H1 (cell line): ENCODE results near the gene TDRD12. TPM values are rescaled to one million over a fixed set of nuclear protein-coding genes. Genes with fewer than 3 reads are reported as not detected.

Source experiments
- CTCF ChIA-PET: fragments of 300-600 bp; sonication (Branson Sonifier 250); formaldehyde crosslinking; loops from one replicate; lab custom pipeline; 2021; ENCODE audit not compliant: partially characterized antibody; lab: Charles Lee
- POLR2A ChIA-PET: fragments of 300-600 bp; sonication (Branson Sonifier 250); formaldehyde crosslinking; loops from one replicate; lab custom pipeline; 2021; ENCODE audit warnings: inconsistent platforms; ENCODE audit not compliant: partially characterized antibody; lab: Charles Lee
- DNase-seq, 2 experiments: peaks; one replicate each; pipeline versions ENCODE4 v3.0.0 to v3.0.0-alpha.2; 2010 to 2022; ENCODE audit warnings: low spot score in 2 of 2, low read depth in 1 of 2, mixed read lengths in 1 of 2
- FAIRE-seq: peaks from 2 replicates; lab custom pipeline; 2011; peaks lifted over from hg19 to GRCh38; lab: Jason Lieb, UNC
- H2AFZ ChIP-seq: 2 replicates; pipeline ENCODE4 v1.8.1; 2012; ENCODE audit warnings: low read length, inconsistent platforms
- H2AK5ac ChIP-seq: 2 replicates; pipeline ENCODE4 v1.6.1; 2013; ENCODE audit warnings: low read depth, low read length
- H2BK120ac ChIP-seq: replicated peaks from 2 replicates; pipeline ENCODE3; 2013; ENCODE audit warnings: low read depth, low read length, inconsistent platforms
- H2BK12ac ChIP-seq: 2 replicates; pipeline ENCODE4 v1.6.1; 2013; ENCODE audit warnings: low read depth, low read length
- H2BK15ac ChIP-seq: 2 replicates; pipeline ENCODE4 v1.6.1; 2013; ENCODE audit warnings: low read length
- H2BK20ac ChIP-seq: 2 replicates; pipeline ENCODE4 v1.6.1; 2013; ENCODE audit warnings: low read length
- H2BK5ac ChIP-seq: 2 replicates; pipeline ENCODE4 v1.6.1; 2013; ENCODE audit warnings: low read depth, low read length
- H3K14ac ChIP-seq: 2 replicates; pipeline ENCODE4 v1.6.1; 2013; ENCODE audit warnings: inconsistent platforms; ENCODE audit not compliant: insufficient read length
- H3K18ac ChIP-seq: 2 replicates; pipeline ENCODE4 v1.6.1; 2013; ENCODE audit warnings: low read length; ENCODE audit errors: extremely low read depth
- H3K23ac ChIP-seq: 2 replicates; pipeline ENCODE4 v1.6.1; 2013; ENCODE audit warnings: inconsistent platforms; ENCODE audit not compliant: insufficient read length
- H3K23me2 ChIP-seq: 2 replicates; pipeline ENCODE4 v1.6.1; 2013; ENCODE audit warnings: low read depth, low read length
- H3K27ac ChIP-seq: 2 replicates; pipeline ENCODE4 v1.6.1; 2011; ENCODE audit warnings: low read depth, low read length, inconsistent platforms
- H3K27me3 ChIP-seq, 4 experiments: replicated peaks in 1 of 4; 1 replicate in 1 of 4; 2 replicates in 3 of 4; pipeline versions ENCODE4 v1.6.1 to v1.8.1; 2011 to 2013; ENCODE audit warnings: low read length in 3 of 4, mild to moderate bottlenecking in 3 of 4, inconsistent platforms in 2 of 4, mixed read lengths in 2 of 4, moderate library complexity in 1 of 4; ENCODE audit not compliant: control insufficient read depth in 3 of 4, insufficient read depth in 3 of 4; ENCODE audit errors: extremely low read depth in 1 of 4
- H3K36me3 ChIP-seq, 4 experiments: 2 replicates each; pipeline versions ENCODE4 v1.6.1 to v1.8.1; 2011 to 2013; ENCODE audit warnings: mild to moderate bottlenecking in 4 of 4, low read length in 3 of 4, moderate library complexity in 2 of 4, control low read depth in 1 of 4, inconsistent platforms in 1 of 4; ENCODE audit not compliant: insufficient read depth in 4 of 4, control insufficient read depth in 2 of 4
- H3K4ac ChIP-seq: replicated peaks from 2 replicates; pipeline ENCODE3; 2013; ENCODE audit warnings: low read length, low read depth, mixed read lengths, inconsistent platforms; ENCODE audit not compliant: insufficient read length
- H3K4me1 ChIP-seq, 4 experiments: replicated peaks in 1 of 4; 1 replicate in 1 of 4; 2 replicates in 3 of 4; pipeline versions ENCODE4 v1.6.1 to v1.8.1; 2011 to 2013; ENCODE audit warnings: low read length in 3 of 4, inconsistent platforms in 2 of 4, mixed read lengths in 1 of 4; ENCODE audit not compliant: insufficient read depth in 4 of 4, control insufficient read depth in 3 of 4
- H3K4me2 ChIP-seq, 2 experiments: 2 replicates each; pipeline versions ENCODE4 v1.6.1 to v1.8.1; 2011 to 2013; ENCODE audit warnings: low read depth in 2 of 2, low read length in 2 of 2, control low read depth in 1 of 2, inconsistent platforms in 1 of 2, mild to moderate bottlenecking in 1 of 2; ENCODE audit not compliant: insufficient read depth in 1 of 2
- H3K4me3 ChIP-seq, 4 experiments: fragments of 200-600, 300-600 bp in 1 of 4; sonication (generic), shearing (Covaris generic), sonication (Bioruptor Twin) in 1 of 4; 2 replicates each; pipeline versions ENCODE4 v1.5.1 to v1.8.1; 2011 to 2016; ENCODE audit warnings: low read length in 4 of 4, low read depth in 3 of 4, control low read depth in 2 of 4, inconsistent platforms in 2 of 4, mild to moderate bottlenecking in 2 of 4, mixed read lengths in 1 of 4, moderate library complexity in 1 of 4; ENCODE audit not compliant: insufficient read depth in 2 of 4; ENCODE audit errors: extremely low read depth in 1 of 4
- H3K56ac ChIP-seq: replicated peaks from 2 replicates; pipeline ENCODE3; 2013; ENCODE audit warnings: low read depth, mild to moderate bottlenecking, mixed read lengths, low read length, inconsistent platforms; ENCODE audit not compliant: insufficient read length
- H3K79me1 ChIP-seq: 2 replicates; pipeline ENCODE4 v1.6.1; 2013; ENCODE audit warnings: low read depth, low read length, control low read depth
- H3K79me2 ChIP-seq, 2 experiments: 2 replicates each; pipeline versions ENCODE4 v1.6.1 to v1.8.1; 2012 to 2013; ENCODE audit warnings: low read length in 2 of 2, mild to moderate bottlenecking in 2 of 2, inconsistent platforms in 1 of 2; ENCODE audit not compliant: insufficient read depth in 2 of 2, control insufficient read depth in 1 of 2
- H3K9ac ChIP-seq, 4 experiments: replicated peaks in 1 of 4; 1 replicate in 1 of 4; 2 replicates in 3 of 4; pipeline versions ENCODE4 v1.6.1 to v1.8.1; 2011 to 2013; ENCODE audit warnings: low read depth in 3 of 4, low read length in 3 of 4, control low read depth in 2 of 4, mild to moderate bottlenecking in 2 of 4, moderate library complexity in 2 of 4, inconsistent platforms in 1 of 4; ENCODE audit errors: extremely low read depth in 1 of 4
- H3K9me3 ChIP-seq, 2 experiments: 2 replicates each; pipeline versions ENCODE4 v1.6.1 to v1.8.1; 2012 to 2013; ENCODE audit warnings: mild to moderate bottlenecking in 2 of 2, moderate library complexity in 2 of 2, control low read depth in 1 of 2, inconsistent platforms in 1 of 2, low read depth in 1 of 2, low read length in 1 of 2, mixed read lengths in 1 of 2; ENCODE audit not compliant: insufficient read depth in 2 of 2
- H4K20me1 ChIP-seq, 2 experiments: replicated peaks in 1 of 2; 2 replicates each; pipeline versions ENCODE3 to v1.8.1; 2011 to 2013; ENCODE audit warnings: inconsistent platforms in 2 of 2, low read length in 2 of 2, mild to moderate bottlenecking in 1 of 2; ENCODE audit not compliant: insufficient read depth in 2 of 2, control insufficient read depth in 1 of 2
- H4K5ac ChIP-seq: 2 replicates; pipeline ENCODE4 v1.6.1; 2013; ENCODE audit warnings: low read length, low read depth, mixed read lengths, inconsistent platforms; ENCODE audit not compliant: insufficient read length
- H4K8ac ChIP-seq: 2 replicates; pipeline ENCODE4 v1.8.0; 2013; ENCODE audit warnings: mild to moderate bottlenecking, moderate library complexity, low read length, inconsistent platforms; ENCODE audit not compliant: insufficient read depth; ENCODE audit errors: extremely low read depth
- H4K91ac ChIP-seq: replicated peaks from 2 replicates; pipeline ENCODE3; 2013; ENCODE audit warnings: low read length, mixed read lengths, inconsistent platforms; ENCODE audit not compliant: insufficient read length
- ASH2L ChIP-seq: fragments of 200-600, 300-600 bp; sonication (generic); IDR thresholded peaks from one replicate; pipeline ENCODE4 v1.7.1; 2017; ENCODE audit warnings: low read length
- CEBPB ChIP-seq: IDR thresholded peaks from 2 replicates; pipeline ENCODE4 v1.6.1; 2012; ENCODE audit warnings: low read depth, low read length
- CHD1 ChIP-seq: IDR thresholded peaks from 2 replicates; pipeline ENCODE4 v1.6.1; 2012; ENCODE audit warnings: low read depth, low read length, improper control_type of control experiment
- CTCF ChIP-seq, 3 experiments: IDR thresholded peaks; 1 replicate in 2 of 3; 2 replicates in 1 of 3; pipeline versions ENCODE4 v1.5.1 to v1.6.1; 2011; ENCODE audit warnings: low read length in 3 of 3, mild to moderate bottlenecking in 3 of 3, inconsistent platforms in 2 of 3, low read depth in 1 of 3, moderate library complexity in 1 of 3; ENCODE audit not compliant: insufficient read depth in 1 of 3; ENCODE audit errors: control extremely low read depth in 1 of 3
- EGR1 ChIP-seq: IDR thresholded peaks from 2 replicates; pipeline ENCODE4 v1.6.1; 2011; ENCODE audit warnings: low read depth, low read length, borderline replicate concordance
- EP300 ChIP-seq, 2 experiments: IDR thresholded peaks; 1 replicate in 1 of 2; 2 replicates in 1 of 2; pipeline ENCODE4 v1.6.1; 2011 to 2012; ENCODE audit warnings: low read depth in 2 of 2, low read length in 2 of 2, mild to moderate bottlenecking in 2 of 2, borderline replicate concordance in 1 of 2, inconsistent platforms in 1 of 2, moderate library complexity in 1 of 2
- GABPA ChIP-seq: IDR thresholded peaks from 2 replicates; pipeline ENCODE4 v1.6.1; 2011; ENCODE audit warnings: mild to moderate bottlenecking, low read length, moderate library complexity, borderline replicate concordance; ENCODE audit not compliant: insufficient read depth
- JUND ChIP-seq: IDR thresholded peaks from 2 replicates; pipeline ENCODE4 v1.6.1; 2011; ENCODE audit warnings: mild to moderate bottlenecking, improper control_type of control experiment, low read length
- RBBP5 ChIP-seq: IDR thresholded peaks from 2 replicates; pipeline ENCODE4 v1.7.1; 2012; ENCODE audit warnings: low read depth, mild to moderate bottlenecking, inconsistent platforms, low read length, moderate library complexity, borderline replicate concordance
- SIX5 ChIP-seq: IDR thresholded peaks from 2 replicates; pipeline ENCODE4 v1.6.1; 2011; ENCODE audit warnings: mild to moderate bottlenecking, low read depth, low read length
- SP1 ChIP-seq: IDR thresholded peaks from 2 replicates; pipeline ENCODE4 v1.6.1; 2011; ENCODE audit warnings: low read depth, low read length
- WGBS, 2 experiments: shearing (Covaris generic) in 1 of 2; methylation state at CpG; one replicate each; pipeline versions ENCODE4 v1.1.6 to v1.1.7; 2013 to 2015; ENCODE audit warnings: low lambda C conversion rate in 2 of 2, mixed read lengths in 2 of 2, inconsistent platforms in 1 of 2, low coverage in 1 of 2, missing lambda C conversion rate in 1 of 2; ENCODE audit not compliant: insufficient replicate concordance in 2 of 2, insufficient coverage in 1 of 2, insufficient read length in 1 of 2; ENCODE audit errors: extremely low coverage in 1 of 2, missing lambda C conversion rate in 1 of 2; 5-methylcytosine and 5-hydroxymethylcytosine counted together
- polyA plus RNA-seq, 7 experiments: library from polyadenylated mRNA; depleted of rRNA in 3 of 7; stranded (reverse) in 5 of 7; unstranded in 2 of 7; fragments of >200 nt in 5 of 7; fragments of 200-250 nt in 2 of 7; gene quantifications; 1 replicate in 5 of 7; 2 replicates in 1 of 7; 4 replicates in 1 of 7; pipeline versions ENCODE4 v1.2.1 to v1.2.3, GENCODE V29; 2011 to 2013; ENCODE audit warnings: missing spikeins in 2 of 7, mixed read lengths in 2 of 7
- total RNA-seq: library from RNA; stranded (reverse); fragmentation: NEBNext Ultra II Directional; extraction: Animal tissue kit (Norgen Biotek cat#: 25700); gene quantifications from 2 replicates; pipeline ENCODE4 v1.2.1, GENCODE V29; 2021

The TDRD12 gene
- total and polyA plus RNA-seq, 2 of the 8 experiments (the other 6 are each of a cell fraction or from before 2014, with no cell fraction given), result 0.39 to 0.88 TPM

GRCh38 chr19:32749361-32749760 is 29.8 kb downstream of the TDRD12 start:
- no peak for FAIRE-seq
- TF ChIP-seq RBBP5, result no peak
- TF ChIP-seq SP1, result no peak
- no peak for TF ChIP-seq CEBPB
- TF ChIP-seq CTCF (IDR thresholded peaks at IDR 0.05; ENCODE audit: control extremely low read depth in 1 of 3, insufficient read depth in 1 of 3, low read depth in 1 of 3, low read length in 3 of 3), result no peak
- no peak for TF ChIP-seq CHD1
- TF ChIP-seq EP300 (IDR thresholded peaks at IDR 0.05; ENCODE audit: borderline replicate concordance in 1 of 2, low read depth in 2 of 2, low read length in 2 of 2), result no peak
- TF ChIP-seq SIX5, result no peak
- no peak for TF ChIP-seq GABPA
- TF ChIP-seq ASH2L, result no peak
- no peak for TF ChIP-seq JUND
- TF ChIP-seq EGR1, result no peak

More at GRCh38 chr19:32749361-32749760, 29.8 kb downstream of the TDRD12 start:
- peaks cover 7% of the 10 kb centered on the region; the same call in 1 of the 2 replicates for H3K23me2 ChIP-seq
- H3K18ac ChIP-seq, result no peak overlapping the region
- no peak overlapping the region for H2AK5ac ChIP-seq
- no peak overlapping the region for H2BK15ac ChIP-seq
- H2BK5ac ChIP-seq, result no peak overlapping the region
- 87% methylated on average over 6 of the region's 6 CpGs; no CpG with 5 or more reads in 1 of the 2 experiments for WGBS, 2 experiments
- no peak overlapping the region for H2BK20ac ChIP-seq
- ChIA-PET CTCF (no interaction called here), POLR2A (no interaction called here)
- H3K9me3 ChIP-seq, result no peaks in the 10 kb centered on the region
- no peaks in the 10 kb centered on the region; a peak in 1 of 7 replicates for H3K4me1 ChIP-seq
- H4K20me1 ChIP-seq, result no peaks in the 10 kb centered on the region
- H2AFZ ChIP-seq, result no peak overlapping the region
- H3K27me3 ChIP-seq, result no peaks in the 10 kb centered on the region
- H3K4me3 ChIP-seq, result no peak overlapping the region
- H3K23ac ChIP-seq, result no peak overlapping the region
- DNase-seq, result no peak
- H4K91ac ChIP-seq, result no peak overlapping the region
- no peak overlapping the region for H3K14ac ChIP-seq
- no peak overlapping the region for H3K4me2 ChIP-seq
- no peaks in the 10 kb centered on the region for H3K36me3 ChIP-seq
- H2BK12ac ChIP-seq, result no peak overlapping the region
- H3K79me2 ChIP-seq, result no peaks in the 10 kb centered on the region
- no peak overlapping the region for H3K56ac ChIP-seq
- H4K8ac ChIP-seq, result no peak overlapping the region
- no peak overlapping the region for H4K5ac ChIP-seq
- H2BK120ac ChIP-seq, result no peak overlapping the region
- no peak overlapping the region for H3K9ac ChIP-seq
- H3K4ac ChIP-seq, result no peak overlapping the region
- H3K79me1 ChIP-seq, result no peaks in the 10 kb centered on the region
- no peak overlapping the region for H3K27ac ChIP-seq
